Measurements from ENCODE around the gene KCNAB3.

Gene KCNAB3

GRCh38 chr17:7885367-7886226 lies 44.1 kb downstream of the KCNAB3 start:
- peak in 31 of 42 donors; percentile 13 to 78 (median 33) for DNase-seq
- intact Hi-C loops (cut with DNase I): loop anchor here (5.0 kb wide), 1 partner anchor 48 kb away; no protein-coding TSS in a partner anchor

GRCh38 chr17:7884581-7885366 lies 44.9 kb downstream of the KCNAB3 start:
- intact Hi-C loops (cut with DNase I): loop anchor here (5.0 kb wide), 1 partner anchor 47 kb away; no protein-coding TSS in a partner anchor
- peak in 12 of 42 donors; percentile 8 to 52 (median 36) for DNase-seq

- no peak for DNase-seq
- intact Hi-C loops (cut with DNase I): no loop called here
Measured at GRCh38 chr17:7883781-7884386, 45.8 kb downstream of the KCNAB3 start.

GRCh38 chr17:7882629-7883028 lies 47.0 kb downstream of the KCNAB3 start:
- intact Hi-C loops (cut with DNase I): no loop called here
- no peak for DNase-seq

GRCh38 chr17:7882068-7882467 lies 47.6 kb downstream of the KCNAB3 start:
- peak in 2 of 42 donors; percentile 17 to 33 for DNase-seq
- intact Hi-C loops (cut with DNase I): no loop called here

- DNase-seq: peak in 7 of 42 donors; percentile 7 to 49 (median 35)
- intact Hi-C loops (cut with DNase I): no loop called here
Measured at GRCh38 chr17:7881276-7882054, 48.2 kb downstream of the KCNAB3 start.

GRCh38 chr17:7880076-7880868 lies 49.4 kb downstream of the KCNAB3 start:
- intact Hi-C loops (cut with DNase I): no loop called here
- peak in 1 of 42 donors; percentile 39 for DNase-seq

GRCh38 chr17:7878234-7878633 lies 51.4 kb downstream of the KCNAB3 start:
- intact Hi-C loops (cut with DNase I): no loop called here
- peak in 1 of 42 donors; percentile 22 for DNase-seq

- intact Hi-C loops (cut with DNase I): no loop called here
- no peak for DNase-seq
Measured at GRCh38 chr17:7875804-7876370, 53.8 kb downstream of the KCNAB3 start.

GRCh38 chr17:7873051-7873450 lies 56.6 kb downstream of the KCNAB3 start:
- intact Hi-C loops (cut with DNase I): no loop called here
- DNase-seq: no peak

Measured in head of caudate nucleus (tissue), 42 donors.